ENCODE measurements around the gene FAM177A1. TPM values are rescaled to one million over a fixed set of nuclear protein-coding genes. Genes with fewer than 3 reads are reported as not detected.
"Not testable (repeated sequence)": the region's sequence is repeated elsewhere in the genome, so short reads cannot be mapped to it uniquely, and the experiment has no call there.

FAM177A1 gene
- total and polyA plus RNA-seq, 9 donors: 31.3 to 38.1 (median 34.5) TPM

DNA sequence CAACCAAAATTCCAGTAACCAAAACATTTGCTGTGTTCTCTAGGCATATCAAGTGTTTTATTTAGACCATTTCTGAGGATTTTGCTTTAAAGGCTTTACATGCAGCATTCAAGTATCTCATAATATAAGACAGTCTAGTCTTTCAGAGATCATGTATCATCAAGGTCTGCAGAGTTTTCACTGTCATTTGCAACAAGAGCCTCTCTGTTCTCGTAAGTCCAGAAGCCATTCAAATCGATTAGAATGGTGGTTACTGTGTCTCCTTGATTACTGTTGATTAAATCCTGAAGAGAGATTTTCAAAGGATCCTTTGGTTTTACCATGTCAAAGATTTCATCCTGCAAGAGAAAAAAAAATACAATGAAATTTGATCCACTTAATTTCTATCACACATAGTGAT is 39.4 kb downstream of the FAM177A1 start:
- H3K4me3 ChIP-seq (ENCODE audit: low read length): no peak overlapping the region
- no CpG with 5 or more reads among the region's 2 CpGs for WGBS (ENCODE audit: insufficient coverage)
- peaks cover 17% of the 10 kb centered on the region for H3K36me3 ChIP-seq (ENCODE audit: control insufficient read depth, insufficient read depth, low read length)

DNA sequence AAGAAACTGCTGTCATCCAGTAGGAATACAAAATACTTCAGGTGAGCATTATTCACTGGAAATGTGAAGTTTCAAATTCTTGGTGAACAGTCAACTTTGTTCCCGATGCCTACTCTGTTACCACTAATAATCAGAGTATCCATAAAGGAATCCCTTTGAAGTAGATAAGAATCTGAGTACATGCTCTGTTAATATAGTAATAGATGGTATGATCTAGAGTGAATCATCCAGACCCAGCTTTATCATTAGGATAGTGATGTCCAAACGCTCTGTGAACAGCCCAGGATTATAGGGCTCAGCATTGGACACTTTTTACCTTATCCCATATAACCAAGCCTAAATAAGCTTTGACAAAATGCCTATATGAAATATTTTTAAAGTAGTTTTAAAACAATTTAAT is 42.4 kb downstream of the FAM177A1 start:
- H3K36me3 ChIP-seq (ENCODE audit: control insufficient read depth, insufficient read depth, low read length): peaks cover 31% of the 10 kb centered on the region

More for the DNA sequence above, 39.4 kb downstream of the FAM177A1 start:
- Histone ChIP-seq H3K27me3 (ENCODE audit: control insufficient read depth, insufficient read depth, low read length) (no peaks in the 10 kb centered on the region), H3K4me1 (ENCODE audit: control insufficient read depth, insufficient read depth, low read length) (no peaks in the 10 kb centered on the region), H3K9me3 (replicated peaks; ENCODE audit: control insufficient read depth, low read depth, low read length) (no peaks in the 10 kb centered on the region), H3K27ac (ENCODE audit: low read length) (no peak overlapping the region)
- DNase-seq: no peak

DNA sequence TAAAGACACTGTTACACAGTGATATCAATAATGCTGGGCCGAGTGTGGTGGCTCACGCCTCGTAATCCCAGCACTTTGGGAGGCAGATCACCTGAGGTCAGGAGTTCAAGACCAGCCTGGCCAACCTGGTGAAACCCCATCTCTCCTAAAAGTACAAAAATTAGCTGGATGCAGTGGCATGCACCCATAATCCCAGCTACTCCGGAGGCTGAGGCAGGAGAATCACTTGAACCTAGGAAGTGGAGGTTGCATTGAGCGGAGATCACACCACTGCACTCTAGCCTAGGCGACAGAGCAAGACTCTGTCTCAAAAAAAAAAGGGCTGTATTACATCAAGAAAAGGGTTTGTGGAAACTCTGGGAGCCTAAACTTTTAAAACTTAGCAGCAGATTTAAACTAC is 48.6 kb downstream of the FAM177A1 start:
- H3K4me3 ChIP-seq (ENCODE audit: low read length); H3K9me3 ChIP-seq (replicated peaks; ENCODE audit: control insufficient read depth, low read depth, low read length); H3K27ac ChIP-seq (ENCODE audit: low read length); H3K4me1 ChIP-seq (ENCODE audit: control insufficient read depth, insufficient read depth, low read length); DNase-seq; H3K27me3 ChIP-seq (ENCODE audit: control insufficient read depth, insufficient read depth, low read length): not testable (repeated sequence)
- peaks cover 44% of the 10 kb centered on the region for H3K36me3 ChIP-seq (ENCODE audit: control insufficient read depth, insufficient read depth, low read length)
- 97% methylated on average over 4 of the region's 6 CpGs for WGBS (ENCODE audit: insufficient coverage)

More for the DNA sequence above, 42.4 kb downstream of the FAM177A1 start:
- Histone ChIP-seq H3K4me1 (ENCODE audit: control insufficient read depth, insufficient read depth, low read length) (no peaks in the 10 kb centered on the region), H3K27me3 (ENCODE audit: control insufficient read depth, insufficient read depth, low read length) (no peaks in the 10 kb centered on the region), H3K9me3 (replicated peaks; ENCODE audit: control insufficient read depth, low read depth, low read length) (peaks cover 3% of the 10 kb centered on the region), H3K4me3 (ENCODE audit: low read length) (no peak overlapping the region), H3K27ac (ENCODE audit: low read length) (no peak overlapping the region)
- no CpG with 5 or more reads among the region's 2 CpGs for WGBS (ENCODE audit: insufficient coverage)
- no peak for DNase-seq

DNA sequence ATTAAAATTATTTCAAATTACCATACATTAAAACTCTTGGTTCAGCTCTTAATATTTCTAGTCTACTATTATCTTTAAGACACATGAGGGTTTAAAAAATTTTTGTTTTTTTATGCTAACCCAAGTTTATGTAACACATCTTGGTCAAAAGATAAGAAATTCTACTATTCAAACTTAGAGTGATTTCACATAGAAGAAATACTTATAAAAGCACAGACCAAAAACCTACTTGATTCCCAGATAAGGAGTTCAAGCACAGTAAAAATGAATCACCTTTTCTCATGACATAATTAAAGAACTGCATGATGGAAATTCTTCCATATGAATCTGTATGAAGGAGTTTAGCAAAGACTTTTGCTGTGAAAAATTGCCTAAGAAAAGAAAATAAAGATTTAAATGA is 61.8 kb downstream of the FAM177A1 start:
- Histone ChIP-seq H3K4me1 (ENCODE audit: control insufficient read depth, insufficient read depth, low read length) (no peaks in the 10 kb centered on the region), H3K27ac (ENCODE audit: low read length) (no peak overlapping the region), H3K9me3 (replicated peaks; ENCODE audit: control insufficient read depth, low read depth, low read length) (no peaks in the 10 kb centered on the region), H3K36me3 (ENCODE audit: control insufficient read depth, insufficient read depth, low read length) (peaks cover 35% of the 10 kb centered on the region), H3K4me3 (ENCODE audit: low read length) (no peak overlapping the region), H3K27me3 (ENCODE audit: control insufficient read depth, insufficient read depth, low read length) (no peaks in the 10 kb centered on the region)
- DNase-seq: no peak

DNA sequence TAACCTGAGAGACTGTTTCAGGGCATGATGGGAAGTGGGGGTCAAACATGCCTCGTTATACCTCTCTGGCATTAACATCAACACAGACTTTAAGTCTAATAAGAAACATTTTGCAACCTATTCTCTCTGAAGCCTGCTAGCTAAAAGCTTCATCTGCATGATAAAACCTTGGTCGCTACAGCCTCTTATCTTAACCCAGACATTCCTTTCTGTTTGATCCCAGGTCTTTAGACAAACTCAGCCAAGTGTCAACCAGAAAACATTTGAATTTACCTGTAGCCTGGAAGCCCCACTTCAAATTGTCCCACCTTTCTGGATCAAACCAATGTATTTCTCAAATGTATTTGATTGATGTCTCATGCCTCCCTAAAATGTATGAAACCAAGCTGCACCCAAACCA is 66.6 kb downstream of the FAM177A1 start:
- 83% methylated on average over 2 of the region's 2 CpGs for WGBS (ENCODE audit: insufficient coverage)
- no peaks in the 10 kb centered on the region for H3K27me3 ChIP-seq (ENCODE audit: control insufficient read depth, insufficient read depth, low read length)
- no peaks in the 10 kb centered on the region for H3K9me3 ChIP-seq (replicated peaks; ENCODE audit: control insufficient read depth, low read depth, low read length)
- H3K4me3 ChIP-seq (ENCODE audit: low read length): no peak overlapping the region
- H3K27ac ChIP-seq (ENCODE audit: low read length): no peak overlapping the region
- H3K4me1 ChIP-seq (ENCODE audit: control insufficient read depth, insufficient read depth, low read length): no peaks in the 10 kb centered on the region
- peaks cover 48% of the 10 kb centered on the region for H3K36me3 ChIP-seq (ENCODE audit: control insufficient read depth, insufficient read depth, low read length)
- DNase-seq: no peak

DNA sequence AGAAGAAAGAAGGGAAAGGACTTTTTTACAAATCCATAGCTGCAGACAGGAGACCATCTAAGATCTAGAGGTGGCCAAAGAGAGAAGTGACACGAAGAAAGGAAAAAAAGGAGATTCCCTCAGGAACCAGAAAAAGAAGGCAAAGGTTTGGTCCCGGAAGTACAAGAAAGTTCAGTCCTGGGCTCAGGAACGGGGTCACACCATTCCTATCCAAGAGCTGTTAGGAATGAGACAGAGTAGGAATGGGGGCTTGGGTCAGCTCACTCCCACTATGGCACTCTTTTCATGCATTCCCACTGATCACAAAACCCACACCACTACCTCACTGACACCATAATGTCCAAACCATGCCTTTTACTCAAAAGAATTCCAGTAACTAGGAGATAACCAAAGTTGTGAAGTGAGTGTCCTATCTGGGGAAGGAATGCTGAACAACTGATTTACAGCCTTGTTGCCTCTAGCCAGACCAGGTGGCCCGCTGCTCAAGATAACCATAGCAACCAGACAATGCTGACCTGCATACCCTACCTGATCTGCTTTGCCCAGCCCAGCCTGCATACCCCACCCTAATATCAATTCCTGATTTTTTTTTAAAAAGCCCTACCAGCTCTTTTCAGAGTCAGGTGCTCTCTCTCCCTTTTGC is 67.4 kb downstream of the FAM177A1 start:
- 90% methylated on average over 3 of the region's 4 CpGs for WGBS (ENCODE audit: insufficient coverage)
- H3K4me1 ChIP-seq (ENCODE audit: control insufficient read depth, insufficient read depth, low read length): no peaks in the 10 kb centered on the region
- no peaks in the 10 kb centered on the region for H3K9me3 ChIP-seq (replicated peaks; ENCODE audit: control insufficient read depth, low read depth, low read length)
- no peak overlapping the region for H3K27ac ChIP-seq (ENCODE audit: low read length)
- no peak overlapping the region for H3K4me3 ChIP-seq (ENCODE audit: low read length)
- peaks cover 48% of the 10 kb centered on the region for H3K36me3 ChIP-seq (ENCODE audit: control insufficient read depth, insufficient read depth, low read length)
- no peaks in the 10 kb centered on the region for H3K27me3 ChIP-seq (ENCODE audit: control insufficient read depth, insufficient read depth, low read length)
- no peak for DNase-seq

DNA sequence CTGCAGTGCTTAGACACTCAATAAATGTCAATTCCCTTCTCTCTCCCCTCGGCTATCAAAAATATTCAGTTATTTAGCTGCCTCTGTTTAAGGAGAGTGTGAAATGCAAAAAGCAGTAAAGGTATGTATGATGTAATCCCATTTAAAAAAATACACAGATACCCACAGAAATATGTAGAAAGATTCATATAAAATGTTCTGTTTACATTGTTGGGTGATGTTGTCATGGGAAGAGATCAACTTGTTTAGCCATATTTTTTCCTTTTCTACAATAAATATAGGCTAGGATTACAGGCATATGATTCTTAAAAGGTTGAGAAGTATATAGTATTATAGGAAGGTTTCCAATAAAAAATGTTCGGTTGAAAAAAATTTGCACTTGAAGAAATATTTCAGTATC is 68.0 kb downstream of the FAM177A1 start:
- H3K4me3 ChIP-seq (ENCODE audit: low read length): no peak overlapping the region
- H3K36me3 ChIP-seq (ENCODE audit: control insufficient read depth, insufficient read depth, low read length): peaks cover 48% of the 10 kb centered on the region
- H3K9me3 ChIP-seq (replicated peaks; ENCODE audit: control insufficient read depth, low read depth, low read length): no peaks in the 10 kb centered on the region
- H3K27ac ChIP-seq (ENCODE audit: low read length): no peak overlapping the region
- no peaks in the 10 kb centered on the region for H3K27me3 ChIP-seq (ENCODE audit: control insufficient read depth, insufficient read depth, low read length)
- WGBS (ENCODE audit: insufficient coverage): no CpG with 5 or more reads among the region's 2 CpGs
- H3K4me1 ChIP-seq (ENCODE audit: control insufficient read depth, insufficient read depth, low read length): no peaks in the 10 kb centered on the region
- no peak for DNase-seq

DNA sequence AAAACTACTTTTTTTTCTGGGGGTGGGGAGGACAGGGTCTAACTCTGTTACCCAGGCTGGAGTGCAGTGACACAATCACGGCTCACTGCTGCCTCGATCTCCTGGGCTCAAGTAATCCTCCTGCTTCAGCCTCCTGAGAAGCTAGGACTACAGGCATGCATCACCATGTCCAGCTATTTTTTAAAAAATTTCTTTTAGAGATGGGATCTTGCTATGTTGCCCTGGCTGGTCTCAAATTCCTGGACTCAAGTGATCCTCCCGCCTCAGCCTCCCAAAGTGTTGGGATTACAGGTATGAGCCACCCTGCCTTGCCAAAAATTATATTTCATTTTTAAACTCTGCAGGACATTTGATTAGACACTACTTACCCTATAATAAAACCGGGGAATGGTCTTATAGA is 70.2 kb downstream of the FAM177A1 start:
- no peaks in the 10 kb centered on the region for H3K27me3 ChIP-seq (ENCODE audit: control insufficient read depth, insufficient read depth, low read length)
- peaks cover 40% of the 10 kb centered on the region for H3K36me3 ChIP-seq (ENCODE audit: control insufficient read depth, insufficient read depth, low read length)
- no peak for DNase-seq
- H3K4me3 ChIP-seq (ENCODE audit: low read length): no peak overlapping the region
- no peak overlapping the region for H3K27ac ChIP-seq (ENCODE audit: low read length)
- no peaks in the 10 kb centered on the region for H3K9me3 ChIP-seq (replicated peaks; ENCODE audit: control insufficient read depth, low read depth, low read length)
- no CpG with 5 or more reads among the region's 4 CpGs for WGBS (ENCODE audit: insufficient coverage)
- H3K4me1 ChIP-seq (ENCODE audit: control insufficient read depth, insufficient read depth, low read length): peaks cover 8% of the 10 kb centered on the region

DNA sequence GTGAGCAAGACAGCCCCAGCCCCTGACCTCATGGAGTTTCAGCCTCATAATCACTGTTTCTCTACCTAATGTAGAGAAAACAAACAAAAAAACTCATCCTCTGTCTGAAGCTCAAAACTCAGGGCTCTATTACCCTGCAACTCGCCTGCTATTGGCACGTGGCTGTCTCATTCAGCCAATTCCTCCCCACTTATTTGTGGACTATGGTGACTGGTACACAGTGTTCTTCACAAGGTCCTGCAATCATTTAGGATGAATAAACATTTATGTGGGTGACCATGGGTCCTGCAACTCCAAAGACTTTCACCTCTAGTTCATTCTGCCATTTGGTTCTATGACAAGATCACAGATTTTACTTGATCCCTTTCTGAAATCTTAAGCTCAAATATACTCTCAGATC is 71.0 kb downstream of the FAM177A1 start:
- Histone ChIP-seq H3K36me3 (ENCODE audit: control insufficient read depth, insufficient read depth, low read length) (peaks cover 31% of the 10 kb centered on the region), H3K27me3 (ENCODE audit: control insufficient read depth, insufficient read depth, low read length) (no peaks in the 10 kb centered on the region), H3K27ac (ENCODE audit: low read length) (no peak overlapping the region), H3K9me3 (replicated peaks; ENCODE audit: control insufficient read depth, low read depth, low read length) (no peaks in the 10 kb centered on the region), H3K4me1 (ENCODE audit: control insufficient read depth, insufficient read depth, low read length) (peaks cover 8% of the 10 kb centered on the region), H3K4me3 (ENCODE audit: low read length) (no peak overlapping the region)
- no peak for DNase-seq
- WGBS (ENCODE audit: insufficient coverage): no CpG with 5 or more reads among the region's 2 CpGs

DNA sequence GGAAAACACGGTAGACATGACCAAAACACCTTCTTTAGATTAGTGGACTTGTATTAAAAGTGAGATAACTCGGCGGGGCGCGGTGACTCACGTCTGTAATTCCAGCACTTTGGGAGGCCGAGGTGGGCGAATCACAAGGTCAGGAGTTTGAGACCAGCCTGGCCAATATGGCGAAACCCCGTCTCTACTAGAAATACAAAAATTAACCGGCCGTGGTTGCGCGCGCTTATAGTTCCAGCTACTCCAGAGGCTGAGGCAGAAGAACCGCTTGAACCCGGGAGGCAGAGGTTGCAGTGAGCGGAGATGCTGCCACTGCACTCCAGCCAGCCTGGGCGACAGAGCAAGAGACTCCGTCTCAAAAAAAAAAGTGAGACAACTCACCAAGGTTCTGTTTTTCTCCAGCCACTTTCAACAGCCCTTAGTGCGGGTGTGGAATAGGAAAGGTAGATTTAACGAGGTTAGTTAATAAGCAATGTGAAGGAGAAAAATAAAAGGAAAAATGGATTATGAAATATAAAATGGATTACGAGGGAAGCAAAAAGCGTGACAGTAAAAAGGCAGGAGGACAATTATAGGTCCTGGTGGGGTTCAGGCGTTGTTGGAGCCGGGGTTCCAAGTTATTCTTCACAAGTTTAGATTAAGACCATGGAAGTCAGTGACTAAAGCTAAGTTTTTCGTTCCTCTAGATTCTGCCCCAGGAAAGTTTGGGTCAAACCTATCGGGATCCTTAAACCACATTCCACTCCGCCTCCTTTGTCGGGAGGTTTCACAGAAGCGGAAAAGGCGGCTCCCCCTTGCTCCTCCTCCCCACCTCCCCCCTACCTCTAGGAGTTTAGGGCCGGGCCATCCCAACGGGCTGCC is 75.2 kb downstream of the FAM177A1 start:
- Histone ChIP-seq H3K27me3 (ENCODE audit: control insufficient read depth, insufficient read depth, low read length) (no peaks in the 10 kb centered on the region), H3K4me1 (ENCODE audit: control insufficient read depth, insufficient read depth, low read length) (peaks cover 11% of the 10 kb centered on the region), H3K27ac (ENCODE audit: low read length) (peak overlapping the region; percentile 93), H3K4me3 (ENCODE audit: low read length) (peak overlapping the region; percentile 55), H3K9me3 (replicated peaks; ENCODE audit: control insufficient read depth, low read depth, low read length) (no peaks in the 10 kb centered on the region), H3K36me3 (ENCODE audit: control insufficient read depth, insufficient read depth, low read length) (peaks cover 4% of the 10 kb centered on the region)
- peak; percentile 21 for DNase-seq
- 0% methylated on average over 14 of the region's 34 CpGs for WGBS (ENCODE audit: insufficient coverage)

Measured in muscle of leg (tissue), 11 donors.